WTC11 (cell line): ENCODE results near the gene BGN.

Source experiments
- ATF2 ChIP-seq: sonication (generic); formaldehyde crosslinking; IDR thresholded peaks from 2 replicates; pipeline ENCODE4 v1.8.1; 2022; ENCODE audit warnings: low read depth, missing genetic modification reagents, borderline replicate concordance
- CTCF ChIP-seq: fragments of 200-600 bp; IDR thresholded peaks from 2 replicates; pipeline ENCODE4 v1.8.0; 2022; ENCODE audit warnings: antibody characterized with exemption
- ELF4 ChIP-seq: sonication (generic); formaldehyde crosslinking; IDR thresholded peaks from 2 replicates; pipeline ENCODE4 v1.8.1; 2022; ENCODE audit warnings: low read depth, mild to moderate bottlenecking, moderate library complexity, missing genetic modification reagents
- FOXK1 ChIP-seq: sonication (generic); formaldehyde crosslinking; IDR thresholded peaks from 2 replicates; pipeline ENCODE4 v1.8.0; 2022; ENCODE audit warnings: mild to moderate bottlenecking, moderate library complexity, missing genetic modification reagents
- NR1H2 ChIP-seq: sonication (generic); formaldehyde crosslinking; IDR thresholded peaks from 2 replicates; pipeline ENCODE4 v1.9.0; 2021; ENCODE audit warnings: mild to moderate bottlenecking, moderate library complexity, missing genetic modification reagents
- NR3C1 ChIP-seq: sonication (generic); formaldehyde crosslinking; conservative IDR thresholded peaks from 2 replicates; pipeline ENCODE4 v1.8.1; 2023; ENCODE audit warnings: low read depth, mild to moderate bottlenecking, missing genetic modification reagents
- SMAD3 ChIP-seq: sonication (generic); formaldehyde crosslinking; IDR thresholded peaks from 2 replicates; pipeline ENCODE4 v1.8.0; 2022; ENCODE audit warnings: missing genetic modification reagents, mild to moderate bottlenecking, borderline replicate concordance
- TEAD4 ChIP-seq: sonication (generic); formaldehyde crosslinking; IDR thresholded peaks from 2 replicates; pipeline ENCODE4 v1.8.0; 2022; ENCODE audit warnings: mild to moderate bottlenecking, missing genetic modification reagents
- TP53 ChIP-seq: sonication (generic); formaldehyde crosslinking; IDR thresholded peaks from 2 replicates; pipeline ENCODE4 v1.8.1; 2023; ENCODE audit warnings: mild to moderate bottlenecking, missing genetic modification reagents
- USF2 ChIP-seq: sonication (generic); formaldehyde crosslinking; IDR thresholded peaks from 2 replicates; pipeline ENCODE4 v1.8.1; 2023; ENCODE audit warnings: mild to moderate bottlenecking, missing genetic modification reagents, moderate library complexity
- ZNF232 ChIP-seq: sonication (generic); formaldehyde crosslinking; IDR thresholded peaks from 2 replicates; pipeline ENCODE4 v1.8.0; 2022; ENCODE audit warnings: mild to moderate bottlenecking, missing genetic modification reagents

- TF ChIP-seq CTCF, result no peak
- no peak for TF ChIP-seq FOXK1
- TF ChIP-seq USF2 (CRISPR knock-in tag), result no peak
- no peak for TF ChIP-seq ELF4
- no peak for TF ChIP-seq NR3C1 (CRISPR knock-in tag)
- TF ChIP-seq SMAD3 (CRISPR knock-in tag), result no peak
- TF ChIP-seq TEAD4 (CRISPR knock-in tag), result no peak
- no peak for TF ChIP-seq ATF2
- TF ChIP-seq NR1H2, result no peak
- no peak for TF ChIP-seq TP53 (CRISPR knock-in tag)
- no peak for TF ChIP-seq ZNF232 (CRISPR knock-in tag)
Measured at GRCh38 chrX:153457827-153458466, 36.8 kb upstream of the BGN start.
